ENCODE measurements around the gene SMIM14. TPM values are rescaled to one million over a fixed set of nuclear protein-coding genes. Genes with fewer than 3 reads are reported as not detected.
"Not testable (repeated sequence)": the region's sequence is repeated elsewhere in the genome, so short reads cannot be mapped to it uniquely, and the experiment has no call there.

The SMIM14 gene
- total RNA-seq, 1 experiment from 2014 or later = 40.1 TPM

- DNase-seq (ENCODE audit: extremely low read depth, low read depth) = no peak
Measured at GRCh38 chr4:39510348-39510929, 128.2 kb downstream of the SMIM14 start.

- no peak for DNase-seq (ENCODE audit: extremely low read depth, low read depth)
Measured at GRCh38 chr4:39505581-39505980, 133.1 kb downstream of the SMIM14 start.

GRCh38 chr4:39504538-39504937 lies 134.1 kb downstream of the SMIM14 start:
- DNase-seq (ENCODE audit: extremely low read depth, low read depth) = no peak

DNA sequence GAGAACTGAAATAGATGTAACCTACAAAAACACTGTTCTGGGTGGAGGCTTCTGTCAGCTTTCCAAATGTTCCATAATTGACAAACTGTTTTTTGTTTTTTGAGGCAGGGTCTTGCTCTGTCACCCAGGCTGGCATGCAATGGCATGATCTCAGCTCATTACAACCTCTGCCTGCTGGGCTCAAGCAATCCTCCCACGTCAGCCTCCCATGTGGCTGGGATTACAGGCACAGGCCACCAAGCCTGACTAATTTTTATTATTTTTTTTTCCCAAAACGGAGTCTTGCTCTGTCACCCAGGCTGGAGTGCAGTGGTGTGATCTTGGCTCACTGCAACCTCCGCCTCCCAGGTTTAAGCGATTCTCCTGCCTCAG lies 136.0 kb downstream of the SMIM14 start:
- not testable (repeated sequence) for DNase-seq (ENCODE audit: extremely low read depth, low read depth)

DNA sequence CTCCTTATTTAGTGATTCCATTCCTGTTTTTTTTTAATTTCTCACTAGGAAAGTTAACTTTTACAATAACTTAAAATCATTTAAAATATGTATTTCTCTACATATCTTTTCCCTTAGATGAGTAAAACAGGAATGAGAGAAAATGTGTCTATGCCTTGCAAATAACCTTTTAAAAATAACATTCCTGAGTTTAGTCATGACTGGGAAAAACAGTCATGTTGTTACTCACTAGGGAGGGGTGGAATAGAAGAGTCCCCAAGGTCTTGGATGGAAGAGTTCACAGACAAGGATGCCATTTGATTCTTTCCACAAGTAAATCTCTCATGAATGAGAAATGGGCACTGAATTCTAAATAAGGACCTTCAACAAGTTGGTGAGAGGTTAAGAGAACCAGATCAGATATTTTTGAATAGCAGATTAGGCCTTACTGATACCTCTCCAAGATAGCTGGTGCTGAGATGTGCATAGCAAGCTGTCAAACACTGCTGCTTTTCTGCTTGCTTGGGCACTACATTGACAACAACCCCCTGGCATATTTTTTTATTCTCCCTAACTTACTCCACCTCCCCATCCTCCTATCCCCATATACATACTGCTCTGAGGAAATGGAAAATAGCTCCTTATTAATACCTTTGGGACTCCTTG lies 136.5 kb downstream of the SMIM14 start:
- DNase-seq (ENCODE audit: extremely low read depth, low read depth) = peak; percentile 70

DNA sequence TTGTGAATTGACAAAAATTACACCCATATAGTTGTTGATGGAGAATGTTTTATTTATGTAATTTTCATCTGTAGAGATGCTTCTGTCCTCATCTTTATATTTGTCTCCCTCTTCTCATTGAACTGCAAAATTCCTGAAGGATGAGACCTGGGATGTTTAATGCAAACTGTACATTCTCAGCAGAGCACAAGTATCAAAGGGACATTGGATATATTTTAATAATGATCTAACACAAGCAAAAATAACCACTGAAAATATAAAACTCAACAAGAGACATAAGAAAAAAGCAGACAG lies 140.0 kb downstream of the SMIM14 start:
- DNase-seq (ENCODE audit: extremely low read depth, low read depth) = peak; percentile 90

GRCh38 chr4:39497909-39498726 lies 140.5 kb downstream of the SMIM14 start:
- no peak for DNase-seq (ENCODE audit: extremely low read depth, low read depth)

Small RNAs within 50 kb of the gene (small RNA-seq; reads per million reads assigned to genes)
- gene RNU7-11P = 0 reads per million in 2 experiments

Other genes starting within 250 kb of the SMIM14 start
- gene KLB, start 231.9 kb downstream of the SMIM14 start, total RNA-seq (2014; rRNA removed; shearing (Covaris generic)) = not detected in 2 replicates
- gene RPL9, start 179.9 kb downstream of the SMIM14 start, total RNA-seq (2014; rRNA removed; shearing (Covaris generic)) = 6,834 and 7,046 TPM in 2 replicates
- gene LIAS, start 179.8 kb downstream of the SMIM14 start, total RNA-seq (2014; rRNA removed; shearing (Covaris generic)) = 32.8 and 37.0 TPM in 2 replicates
- 358 and 406 TPM in 2 replicates for gene UGDH, start 111.4 kb downstream of the SMIM14 start, total RNA-seq (2014; rRNA removed; shearing (Covaris generic))
- gene UBE2K, start 59.3 kb upstream of the SMIM14 start, total RNA-seq (2014; rRNA removed; shearing (Covaris generic)) = 29.3 and 33.4 TPM in 2 replicates